ENCODE measurements around the gene VPS4A.

The VPS4A gene

GRCh38 chr16:69270831-69271230, 40.3 kb upstream of the VPS4A start:
- H3K27ac ChIP-seq: no peak overlapping the region
- no peaks in the 10 kb centered on the region for H3K27me3 ChIP-seq (ENCODE audit: control insufficient read depth, insufficient read depth, low read length)
- H2AFZ ChIP-seq: no peak overlapping the region
- H3K79me2 ChIP-seq: peaks cover 3% of the 10 kb centered on the region
- H3K36me3 ChIP-seq (ENCODE audit: control insufficient read depth, insufficient read depth, low read length): no peaks in the 10 kb centered on the region
- H3K4me1 ChIP-seq: no peaks in the 10 kb centered on the region
- no peaks in the 10 kb centered on the region for H3K9me3 ChIP-seq (ENCODE audit: control insufficient read depth, low read length)
- H3K4me2 ChIP-seq (ENCODE audit: low read length): no peak overlapping the region
- H3K4me3 ChIP-seq (ENCODE audit: low read depth, low read length): no peak overlapping the region
- no peak overlapping the region for H3K9ac ChIP-seq
- TF ChIP-seq CTCF (IDR thresholded peaks at IDR 0.05): no peak

GRCh38 chr16:69273009-69273408, 38.1 kb upstream of the VPS4A start:
- TF ChIP-seq CTCF (IDR thresholded peaks at IDR 0.05): no peak
- H3K9me3 ChIP-seq (ENCODE audit: control insufficient read depth, low read length): no peaks in the 10 kb centered on the region
- no peak overlapping the region for H2AFZ ChIP-seq
- H3K4me2 ChIP-seq (ENCODE audit: low read length): no peak overlapping the region
- no peak overlapping the region for H3K27ac ChIP-seq
- H3K79me2 ChIP-seq: no peaks in the 10 kb centered on the region
- H3K4me3 ChIP-seq (ENCODE audit: low read depth, low read length): no peak overlapping the region
- H3K27me3 ChIP-seq (ENCODE audit: control insufficient read depth, insufficient read depth, low read length): no peaks in the 10 kb centered on the region
- H3K4me1 ChIP-seq: no peaks in the 10 kb centered on the region
- no peak overlapping the region for H3K9ac ChIP-seq
- no peaks in the 10 kb centered on the region for H3K36me3 ChIP-seq (ENCODE audit: control insufficient read depth, insufficient read depth, low read length)

- no peak overlapping the region for H3K27ac ChIP-seq
- no peak overlapping the region for H3K9ac ChIP-seq
- H3K79me2 ChIP-seq: no peaks in the 10 kb centered on the region
- TF ChIP-seq CTCF (IDR thresholded peaks at IDR 0.05): no peak
- no peak overlapping the region for H3K4me2 ChIP-seq (ENCODE audit: low read length)
- H3K9me3 ChIP-seq (ENCODE audit: control insufficient read depth, low read length): no peaks in the 10 kb centered on the region
- no peak overlapping the region for H3K4me3 ChIP-seq (ENCODE audit: low read depth, low read length)
- H3K27me3 ChIP-seq (ENCODE audit: control insufficient read depth, insufficient read depth, low read length): no peaks in the 10 kb centered on the region
- H3K36me3 ChIP-seq (ENCODE audit: control insufficient read depth, insufficient read depth, low read length): no peaks in the 10 kb centered on the region
- H3K4me1 ChIP-seq: no peaks in the 10 kb centered on the region
- H2AFZ ChIP-seq: no peak overlapping the region
These were observed 36.4 kb upstream of the VPS4A start for GRCh38 chr16:69274699-69275235.

GRCh38 chr16:69276148-69277115, 34.7 kb upstream of the VPS4A start:
- TF ChIP-seq CTCF (IDR thresholded peaks at IDR 0.05): no peak
- H3K4me3 ChIP-seq (ENCODE audit: low read depth, low read length): no peak overlapping the region
- H2AFZ ChIP-seq: no peak overlapping the region
- no peaks in the 10 kb centered on the region for H3K4me1 ChIP-seq
- no peak overlapping the region for H3K4me2 ChIP-seq (ENCODE audit: low read length)
- H3K27me3 ChIP-seq (ENCODE audit: control insufficient read depth, insufficient read depth, low read length): no peaks in the 10 kb centered on the region
- H3K9ac ChIP-seq: no peak overlapping the region
- no peaks in the 10 kb centered on the region for H3K36me3 ChIP-seq (ENCODE audit: control insufficient read depth, insufficient read depth, low read length)
- H3K27ac ChIP-seq: no peak overlapping the region
- H3K9me3 ChIP-seq (ENCODE audit: control insufficient read depth, low read length): no peaks in the 10 kb centered on the region
- no peaks in the 10 kb centered on the region for H3K79me2 ChIP-seq
